Stomach smooth muscle (tissue), 2 donors: ENCODE measurements around the gene AIPL1.

Source experiments
- H3K27ac ChIP-seq: one replicate; pipeline ENCODE4 v1.7.0; 2013; ENCODE audit warnings: mild to moderate bottlenecking, low read length, inconsistent platforms
- H3K27me3 ChIP-seq, 2 donors: one replicate each; pipeline ENCODE4 v1.7.0; 2013; ENCODE audit warnings: low read length in 2 of 2; ENCODE audit not compliant: insufficient read depth in 2 of 2, control insufficient read depth in 1 of 2
- H3K36me3 ChIP-seq, 2 donors: one replicate each; pipeline ENCODE4 v1.7.0; 2013; ENCODE audit warnings: low read length in 2 of 2; ENCODE audit not compliant: control insufficient read depth in 2 of 2, insufficient read depth in 2 of 2
- H3K4me1 ChIP-seq: one replicate; pipeline ENCODE4 v1.7.0; 2013; ENCODE audit warnings: low read length; ENCODE audit not compliant: control insufficient read depth, insufficient read depth
- H3K4me3 ChIP-seq, 2 donors: one replicate each; pipeline ENCODE4 v1.7.0; 2013; ENCODE audit warnings: low read length in 2 of 2
- H3K9ac ChIP-seq, 2 donors: one replicate each; pipeline ENCODE4 v1.7.0; 2013; ENCODE audit warnings: low read length in 2 of 2, mild to moderate bottlenecking in 1 of 2
- H3K9me3 ChIP-seq, 2 donors: one replicate each; pipeline ENCODE4 v1.7.0; 2013; ENCODE audit warnings: low read length in 2 of 2; ENCODE audit not compliant: control insufficient read depth in 2 of 2
- donor health status: healthy.
- donor health status: Pancreatic carcinoma.

The AIPL1 gene

GRCh38 chr17:6474906-6475305 is 40.0 kb upstream of the AIPL1 start:
- H3K9me3 ChIP-seq, result no peaks in the 10 kb centered on the region
- peaks cover 19 to 32% of the 10 kb centered on the region in 2 donors for H3K36me3 ChIP-seq
- H3K27ac ChIP-seq, result peak overlapping the region; percentile 73
- H3K27me3 ChIP-seq, result no peaks in the 10 kb centered on the region
- H3K4me1 ChIP-seq, result peaks cover 35% of the 10 kb centered on the region
- H3K4me3 ChIP-seq, result no peak overlapping the region
- peak overlapping the region in 1 of 2 donors; percentile 29 for H3K9ac ChIP-seq

DNA sequence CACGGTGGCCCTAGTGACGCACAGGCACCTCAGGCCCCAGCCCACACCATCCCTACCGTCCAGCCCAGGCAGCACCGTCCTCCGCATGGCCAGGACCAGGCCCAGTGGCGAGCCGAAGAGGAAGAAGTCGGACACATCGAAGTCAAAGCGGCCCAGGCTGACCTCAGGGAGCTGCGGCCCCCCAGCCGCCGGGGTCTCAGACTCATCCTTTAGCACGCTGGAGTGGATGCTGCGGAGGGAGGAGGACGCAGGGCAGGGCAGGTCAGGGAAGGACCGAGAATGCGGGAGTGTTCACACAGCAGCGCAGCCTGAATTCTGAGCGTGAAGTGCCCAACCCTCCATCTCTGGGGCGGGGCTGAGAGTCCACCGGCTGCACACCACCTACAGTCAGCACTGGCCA is 39.5 kb upstream of the AIPL1 start:
- Histone ChIP-seq H3K9me3 (no peaks in the 10 kb centered on the region), H3K36me3 (peaks cover 19 to 37% of the 10 kb centered on the region in 2 donors), H3K4me3 (no peak overlapping the region), H3K27me3 (no peaks in the 10 kb centered on the region), H3K27ac (peak overlapping the region; percentile 73), H3K4me1 (peaks cover 35% of the 10 kb centered on the region), H3K9ac (no peak overlapping the region)

DNA sequence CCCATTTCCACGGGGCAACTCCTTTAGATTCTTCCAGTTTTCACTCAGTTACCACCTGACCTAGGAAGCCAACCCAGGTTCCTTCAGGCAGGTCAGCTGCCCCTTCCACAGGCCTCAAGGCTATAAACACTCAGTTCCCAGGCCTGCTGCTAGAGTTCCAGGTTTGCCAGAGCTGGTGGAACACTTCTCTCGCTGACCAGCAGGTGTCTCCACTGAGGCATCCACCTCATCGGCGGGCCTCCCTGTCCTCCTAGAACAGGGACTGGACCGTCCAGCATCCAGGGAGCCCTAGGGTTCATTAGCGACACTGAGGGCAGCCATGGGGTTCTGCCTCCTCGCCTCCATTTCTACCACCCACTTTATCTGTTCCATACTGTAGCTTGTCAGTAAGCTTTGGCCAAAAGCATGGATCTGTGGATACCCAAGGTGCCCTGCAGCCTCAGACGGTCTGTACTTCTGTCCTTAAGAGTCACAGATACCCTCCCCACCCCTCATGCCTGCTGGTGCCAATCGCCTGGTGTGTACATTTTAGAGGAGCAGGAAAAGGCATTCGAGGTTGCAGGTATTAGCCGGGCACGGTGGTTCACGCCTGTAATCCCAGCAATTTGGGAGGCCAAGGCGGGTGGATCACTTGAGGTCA is 38.3 kb upstream of the AIPL1 start:
- Histone ChIP-seq H3K9ac (no peak overlapping the region), H3K27ac (no peak overlapping the region), H3K9me3 (no peaks in the 10 kb centered on the region), H3K27me3 (no peaks in the 10 kb centered on the region), H3K4me3 (no peak overlapping the region), H3K36me3 (peaks cover 19 to 36% of the 10 kb centered on the region in 2 donors), H3K4me1 (peaks cover 35% of the 10 kb centered on the region)

DNA sequence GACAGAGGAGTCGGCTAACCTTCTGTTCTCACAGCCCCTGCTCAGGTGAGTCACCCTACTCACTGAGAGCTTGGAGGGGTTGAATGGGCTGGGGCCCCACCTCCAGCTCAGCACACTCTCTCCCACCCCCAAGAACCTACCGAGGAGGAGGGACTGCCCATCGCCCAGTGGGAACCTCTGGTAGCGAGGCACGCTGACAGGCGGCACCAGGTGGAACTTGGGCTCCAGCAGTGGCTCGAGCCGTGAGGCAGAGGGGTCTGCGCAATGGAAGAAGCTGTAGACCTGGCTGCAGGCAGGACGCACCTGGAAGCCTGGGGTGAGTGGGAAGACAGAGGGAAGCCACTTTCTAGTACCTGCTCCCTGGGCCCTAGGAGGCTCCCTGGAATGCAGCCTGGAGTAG is 37.6 kb upstream of the AIPL1 start:
- Histone ChIP-seq H3K27ac (no peak overlapping the region), H3K9ac (no peak overlapping the region)

GRCh38 chr17:6471531-6472465 is 36.9 kb upstream of the AIPL1 start:
- no peaks in the 10 kb centered on the region for H3K27me3 ChIP-seq
- H3K27ac ChIP-seq, result no peak overlapping the region
- peaks cover 19 to 40% of the 10 kb centered on the region in 2 donors for H3K36me3 ChIP-seq

More for the DNA sequence above, 37.6 kb upstream of the AIPL1 start:
- H3K27me3 ChIP-seq, result no peaks in the 10 kb centered on the region
- H3K4me3 ChIP-seq, result no peak overlapping the region
- no peaks in the 10 kb centered on the region for H3K9me3 ChIP-seq
- peaks cover 20 to 40% of the 10 kb centered on the region in 2 donors for H3K36me3 ChIP-seq
- peaks cover 35% of the 10 kb centered on the region for H3K4me1 ChIP-seq

GRCh38 chr17:6470751-6471521 is 36.0 kb upstream of the AIPL1 start:
- H3K9ac ChIP-seq, result no peak overlapping the region
- peaks cover 17 to 39% of the 10 kb centered on the region in 2 donors for H3K36me3 ChIP-seq
- no peak overlapping the region for H3K27ac ChIP-seq
- no peaks in the 10 kb centered on the region for H3K27me3 ChIP-seq
- H3K4me1 ChIP-seq, result peaks cover 32% of the 10 kb centered on the region
- H3K9me3 ChIP-seq, result no peaks in the 10 kb centered on the region
- no peak overlapping the region for H3K4me3 ChIP-seq

More at GRCh38 chr17:6471531-6472465, 36.9 kb upstream of the AIPL1 start:
- Histone ChIP-seq H3K4me1 (peaks cover 34% of the 10 kb centered on the region), H3K9ac (no peak overlapping the region), H3K4me3 (no peak overlapping the region), H3K9me3 (no peaks in the 10 kb centered on the region)

DNA sequence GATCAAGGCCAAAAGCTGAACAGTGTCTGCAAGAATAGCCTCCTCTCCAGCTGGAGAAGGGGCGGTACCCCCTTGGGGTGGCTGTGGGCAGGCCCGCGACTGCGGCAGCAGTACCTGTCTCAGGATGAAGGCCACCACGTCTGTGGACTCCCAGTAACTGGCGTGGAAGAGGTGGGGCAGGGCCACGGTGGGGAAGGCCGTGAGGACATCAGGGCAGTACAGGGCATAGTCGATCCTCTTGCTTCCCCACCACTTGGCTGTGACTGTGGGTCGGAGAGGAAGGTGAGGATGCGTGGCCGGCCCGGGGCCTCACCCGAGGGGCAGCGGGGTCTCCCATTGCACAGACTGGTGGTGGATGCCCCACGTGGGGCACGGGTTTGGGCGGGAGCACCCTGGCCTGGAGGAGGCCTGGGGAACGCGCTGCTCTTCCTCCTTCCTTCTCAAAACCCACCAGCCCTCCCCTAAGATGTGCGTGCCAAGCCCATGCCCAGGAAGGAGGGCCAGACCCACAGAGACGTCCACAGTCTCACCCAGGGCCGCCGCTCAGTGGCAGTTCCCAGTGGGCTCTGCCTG is 35.3 kb upstream of the AIPL1 start:
- H3K36me3 ChIP-seq, result peaks cover 17 to 39% of the 10 kb centered on the region in 2 donors
- peaks cover 26% of the 10 kb centered on the region for H3K4me1 ChIP-seq
- H3K4me3 ChIP-seq, result no peak overlapping the region
- H3K9ac ChIP-seq, result no peak overlapping the region
- no peaks in the 10 kb centered on the region for H3K27me3 ChIP-seq
- no peaks in the 10 kb centered on the region for H3K9me3 ChIP-seq
- no peak overlapping the region for H3K27ac ChIP-seq

GRCh38 chr17:6468051-6468790 is 33.3 kb upstream of the AIPL1 start:
- H3K27ac ChIP-seq, result no peak overlapping the region
- H3K27me3 ChIP-seq, result no peaks in the 10 kb centered on the region
- H3K9ac ChIP-seq, result no peak overlapping the region
- no peaks in the 10 kb centered on the region for H3K9me3 ChIP-seq
- no peak overlapping the region for H3K4me3 ChIP-seq
- H3K36me3 ChIP-seq, result peaks cover 22 to 48% of the 10 kb centered on the region in 2 donors
- H3K4me1 ChIP-seq, result peaks cover 13% of the 10 kb centered on the region

DNA sequence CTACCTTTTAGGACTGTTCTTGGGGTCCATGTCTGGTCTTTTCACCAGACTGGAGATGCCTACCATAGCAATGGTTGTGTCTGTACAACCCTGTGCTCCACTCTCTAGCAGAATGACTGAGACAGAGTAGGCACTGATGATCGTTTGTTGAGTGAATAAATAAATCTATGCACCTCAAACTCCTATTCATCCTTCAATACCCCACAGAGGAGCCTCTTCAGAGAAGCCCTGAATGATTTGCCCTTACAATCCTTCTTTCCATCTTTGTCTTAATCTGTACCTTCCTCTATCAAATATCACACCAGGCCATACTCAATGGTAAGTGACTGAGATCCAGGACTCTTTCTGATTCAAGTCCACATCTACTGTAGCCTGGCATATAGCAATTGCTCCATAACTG is 32.6 kb upstream of the AIPL1 start:
- H3K9me3 ChIP-seq, result no peaks in the 10 kb centered on the region
- H3K9ac ChIP-seq, result no peak overlapping the region
- H3K4me3 ChIP-seq, result no peak overlapping the region
- peaks cover 28 to 51% of the 10 kb centered on the region in 2 donors for H3K36me3 ChIP-seq
- H3K27ac ChIP-seq, result no peak overlapping the region
- H3K27me3 ChIP-seq, result no peaks in the 10 kb centered on the region
- peaks cover 7% of the 10 kb centered on the region for H3K4me1 ChIP-seq
